ENCODE results near the gene KRT28. TPM values are rescaled to one million over a fixed set of nuclear protein-coding genes. Genes with fewer than 3 reads are reported as not detected.
"Not testable (repeated sequence)": the region's sequence is repeated elsewhere in the genome, so short reads cannot be mapped to it uniquely, and the experiment has no call there.

Gene KRT28
- total and polyA plus RNA-seq, 7 donors, result not detected

GRCh38 chr17:40750391-40750790, 49.4 kb downstream of the KRT28 start:
- no peak for TF ChIP-seq EP300 (IDR thresholded peaks at IDR 0.05)
- no peak for TF ChIP-seq POLR2AphosphoS5 (IDR thresholded peaks at IDR 0.05)
- intact Hi-C loops (cut with DNase I), result no loop called here
- Histone ChIP-seq H3K4me3 (no peak overlapping the region), H3K27me3 (peaks cover 0 to 13% (median 0%) of the 10 kb centered on the region in 3 donors), H3K4me1 (no peaks in the 10 kb centered on the region), H3K27ac (no peak overlapping the region), H3K9me3 (no peaks in the 10 kb centered on the region), H3K36me3 (no peaks in the 10 kb centered on the region)
- no peak for DNase-seq
- WGBS, 2 donors, result 85 to 88% methylated on average over 6 of the region's 6 CpGs

- intact Hi-C loops (cut with DNase I); DNase-seq; H3K9me3 ChIP-seq; H3K4me1 ChIP-seq; H3K4me3 ChIP-seq; H3K27ac ChIP-seq; H3K36me3 ChIP-seq: not testable (repeated sequence)
- 84 to 92% methylated on average over 1 of the region's 1 CpG for WGBS, 2 donors
- peaks cover 0 to 13% (median 0%) of the 10 kb centered on the region in 3 donors for H3K27me3 ChIP-seq
Measured at GRCh38 chr17:40748666-40749065, 51.1 kb downstream of the KRT28 start.

Other genes starting within 250 kb of the KRT28 start
- gene CCR7, start 234.5 kb downstream of the KRT28 start, total RNA-seq, result not detected
- gene CCR7, start 234.5 kb downstream of the KRT28 start, polyA plus RNA-seq, result 10 to 100 TPM in 1 of 3 donors, not detected in 2; 73.5 TPM
- gene SMARCE1, start 152.1 kb downstream of the KRT28 start, total RNA-seq, result 100 to 1,000 TPM in 2 of 4 donors, 10 to 100 TPM in 2; 87.3 to 120 (median 94.4) TPM
- gene SMARCE1, start 152.1 kb downstream of the KRT28 start, polyA plus RNA-seq, result 10 to 100 TPM; 68.2 to 70.3 (median 70.0) TPM
- 1 to 10 TPM in 3 of 4 donors, under 1 TPM in 1; 0.68 to 5.0 (median 4.2) TPM for gene KRT222, start 134.8 kb downstream of the KRT28 start, total RNA-seq
- 1 to 10 TPM in 1 of 3 donors, under 1 TPM in 1, not detected in 1; 0.35 to 3.6 TPM for gene KRT222, start 134.8 kb downstream of the KRT28 start, polyA plus RNA-seq
- gene KRT24, start 96.2 kb downstream of the KRT28 start, total RNA-seq, result 1 to 10 TPM in 1 of 4 donors, under 1 TPM in 1, not detected in 2; 0.36 to 2.5 TPM
- 1 to 10 TPM in 1 of 3 donors, under 1 TPM in 1, not detected in 1; 0.82 to 5.4 TPM for gene KRT24, start 96.2 kb downstream of the KRT28 start, polyA plus RNA-seq
- gene KRT25, start 44.6 kb downstream of the KRT28 start, total RNA-seq, result under 1 TPM in 1 of 4 donors, not detected in 3; 0.36 TPM
- gene KRT25, start 44.6 kb downstream of the KRT28 start, polyA plus RNA-seq, result not detected
- not detected for gene KRT26, start 27.8 kb downstream of the KRT28 start, total RNA-seq
- not detected for gene KRT26, start 27.8 kb downstream of the KRT28 start, polyA plus RNA-seq
- under 1 TPM in 1 of 4 donors, not detected in 3; 0.55 TPM for gene KRT27, start 17.4 kb downstream of the KRT28 start, total RNA-seq
- under 1 TPM in 1 of 3 donors, not detected in 2; 0.07 TPM for gene KRT27, start 17.4 kb downstream of the KRT28 start, polyA plus RNA-seq
- 10 to 100 TPM in 1 of 4 donors, 1 to 10 TPM in 2, under 1 TPM in 1; 0.83 to 26.0 (median 6.7) TPM for gene KRT10, start 22.7 kb upstream of the KRT28 start, total RNA-seq
- 10 to 100 TPM; 14.6 to 42.0 (median 32.4) TPM for gene KRT10, start 22.7 kb upstream of the KRT28 start, polyA plus RNA-seq
- gene KRT12, start 67.3 kb upstream of the KRT28 start, total RNA-seq, result not detected
- gene KRT12, start 67.3 kb upstream of the KRT28 start, polyA plus RNA-seq, result 1 to 10 TPM; 1.2 to 1.8 (median 1.3) TPM
- 1 to 10 TPM in 2 of 4 donors, not detected in 2; 1.4 to 2.1 TPM for gene KRT20, start 85.3 kb upstream of the KRT28 start, total RNA-seq
- 1,000 to 10,000 TPM; 1,034 to 2,181 (median 1,227) TPM for gene KRT20, start 85.3 kb upstream of the KRT28 start, polyA plus RNA-seq
- under 1 TPM in 1 of 4 donors, not detected in 3; 0.27 TPM for gene KRT23, start 137.7 kb upstream of the KRT28 start, total RNA-seq
- 1 to 10 TPM in 1 of 3 donors, under 1 TPM in 2; 0.35 to 3.7 (median 0.60) TPM for gene KRT23, start 137.7 kb upstream of the KRT28 start, polyA plus RNA-seq
- gene KRT39, start 167.0 kb upstream of the KRT28 start, total RNA-seq, result not detected
- gene KRT39, start 167.0 kb upstream of the KRT28 start, polyA plus RNA-seq, result under 1 TPM in 1 of 3 donors, not detected in 2; 0.07 TPM
- gene KRT40, start 184.4 kb upstream of the KRT28 start, total RNA-seq, result not detected
- under 1 TPM in 2 of 3 donors, not detected in 1; 0.16 to 0.60 TPM for gene KRT40, start 184.4 kb upstream of the KRT28 start, polyA plus RNA-seq
- not detected for gene KRTAP3-3, start 194.2 kb upstream of the KRT28 start, total RNA-seq
- not detected for gene KRTAP3-3, start 194.2 kb upstream of the KRT28 start, polyA plus RNA-seq
- not detected for gene KRTAP3-2, start 199.9 kb upstream of the KRT28 start, total RNA-seq
- not detected for gene KRTAP3-2, start 199.9 kb upstream of the KRT28 start, polyA plus RNA-seq
- not detected for gene KRTAP3-1, start 209.2 kb upstream of the KRT28 start, total RNA-seq
- gene KRTAP3-1, start 209.2 kb upstream of the KRT28 start, polyA plus RNA-seq, result not detected
- not detected for gene KRTAP1-5, start 227.2 kb upstream of the KRT28 start, total RNA-seq
- not detected for gene KRTAP1-5, start 227.2 kb upstream of the KRT28 start, polyA plus RNA-seq
- gene KRTAP1-4, start 230.2 kb upstream of the KRT28 start, total RNA-seq, result not detected
- gene KRTAP1-4, start 230.2 kb upstream of the KRT28 start, polyA plus RNA-seq, result not detected
- not detected for gene KRTAP1-3, start 234.9 kb upstream of the KRT28 start, total RNA-seq
- not detected for gene KRTAP1-3, start 234.9 kb upstream of the KRT28 start, polyA plus RNA-seq
- gene KRTAP1-1, start 241.5 kb upstream of the KRT28 start, total RNA-seq, result not detected
- gene KRTAP1-1, start 241.5 kb upstream of the KRT28 start, polyA plus RNA-seq, result not detected
- not detected for gene KRTAP2-1, start 247.4 kb upstream of the KRT28 start, total RNA-seq
- not detected for gene KRTAP2-1, start 247.4 kb upstream of the KRT28 start, polyA plus RNA-seq